MM.1S (cell line): ENCODE data around the gene SDK1.

Source experiments
- EZH2 ChIP-seq: fragments of 300-600 bp; sonication (generic); optimal IDR thresholded peaks from 2 replicates; pipeline ENCODE3; 2017; ENCODE audit warnings: low read depth, mild to moderate bottlenecking, antibody characterized with exemption, low read length, mixed read lengths
- TF ChIP-seq, protein P1 (sequence below): fragments of 300-600 bp; sonication (generic); IDR thresholded peaks from 2 replicates; pipeline ENCODE4 v1.5.1; 2016; ENCODE audit warnings: antibody characterized with exemption, low read length, mixed read lengths

DNA sequence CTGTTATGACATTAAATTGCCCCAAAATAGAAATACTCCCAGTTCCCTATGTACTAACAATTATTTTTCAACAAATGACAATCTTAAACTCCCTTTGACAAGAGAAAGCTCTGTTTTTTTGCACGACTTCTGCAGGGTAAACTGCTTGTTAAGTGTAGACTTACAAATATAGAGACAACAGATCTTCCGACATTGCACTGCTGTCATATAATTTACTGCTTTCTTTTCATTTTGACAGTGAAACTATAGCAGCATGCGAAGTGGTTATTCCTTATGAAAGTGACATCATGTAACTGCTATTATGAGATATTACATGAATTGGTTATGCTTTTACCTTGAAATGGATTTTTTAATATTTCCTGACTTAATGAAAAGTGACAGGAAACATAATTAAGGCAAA, 659.9 kb downstream of the SDK1 start:
- TF ChIP-seq, protein P1, sequence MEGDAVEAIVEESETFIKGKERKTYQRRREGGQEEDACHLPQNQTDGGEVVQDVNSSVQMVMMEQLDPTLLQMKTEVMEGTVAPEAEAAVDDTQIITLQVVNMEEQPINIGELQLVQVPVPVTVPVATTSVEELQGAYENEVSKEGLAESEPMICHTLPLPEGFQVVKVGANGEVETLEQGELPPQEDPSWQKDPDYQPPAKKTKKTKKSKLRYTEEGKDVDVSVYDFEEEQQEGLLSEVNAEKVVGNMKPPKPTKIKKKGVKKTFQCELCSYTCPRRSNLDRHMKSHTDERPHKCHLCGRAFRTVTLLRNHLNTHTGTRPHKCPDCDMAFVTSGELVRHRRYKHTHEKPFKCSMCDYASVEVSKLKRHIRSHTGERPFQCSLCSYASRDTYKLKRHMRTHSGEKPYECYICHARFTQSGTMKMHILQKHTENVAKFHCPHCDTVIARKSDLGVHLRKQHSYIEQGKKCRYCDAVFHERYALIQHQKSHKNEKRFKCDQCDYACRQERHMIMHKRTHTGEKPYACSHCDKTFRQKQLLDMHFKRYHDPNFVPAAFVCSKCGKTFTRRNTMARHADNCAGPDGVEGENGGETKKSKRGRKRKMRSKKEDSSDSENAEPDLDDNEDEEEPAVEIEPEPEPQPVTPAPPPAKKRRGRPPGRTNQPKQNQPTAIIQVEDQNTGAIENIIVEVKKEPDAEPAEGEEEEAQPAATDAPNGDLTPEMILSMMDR = no peak
- TF ChIP-seq EZH2 = no peak
